Prostate gland (tissue), 2 donors: Measurements from ENCODE around the gene GLIPR1L1.

ENCODE experiments used
- CTCF ChIP-seq, 4 experiments: fragments of 200-600 bp in 2 of 4; fragments of 450-650 bp in 2 of 4; sonication (generic) in 2 of 4; IDR thresholded peaks; 1 replicate in 3 of 4; 2 replicates in 1 of 4; pipeline ENCODE4 v1.5.1; 2016 to 2019; ENCODE audit warnings: antibody characterized with exemption in 4 of 4, mild to moderate bottlenecking in 2 of 4, moderate library complexity in 2 of 4
- POLR2A ChIP-seq: fragments of 450-650 bp; IDR thresholded peaks from one replicate; pipeline ENCODE4 v1.6.1; 2016; ENCODE audit warnings: antibody characterized with exemption, mild to moderate bottlenecking

- no peak for TF ChIP-seq POLR2A
- no peak for TF ChIP-seq CTCF (IDR thresholded peaks at IDR 0.05)
These were observed 80.2 kb downstream of the GLIPR1L1 start for GRCh38 chr12:75414671-75415070.
